HG03520 (cell line): ENCODE measurements around the gene NCOA5.
A peak's percentile ranks its signal among the peaks of the same experiment; 100 is the strongest.
"Not testable (repeated sequence)": the region's sequence is repeated elsewhere in the genome, so short reads cannot be mapped to it uniquely, and the experiment has no call there.

Experiments
- ATAC-seq: cut with Tn5 transposase; IDR thresholded peaks from one replicate; pipeline ENCODE4 v1.9.1; 2021; ENCODE audit warnings: mild to moderate bottlenecking, moderate library complexity; ENCODE audit not compliant: unreplicated experiment

Gene NCOA5

DNA sequence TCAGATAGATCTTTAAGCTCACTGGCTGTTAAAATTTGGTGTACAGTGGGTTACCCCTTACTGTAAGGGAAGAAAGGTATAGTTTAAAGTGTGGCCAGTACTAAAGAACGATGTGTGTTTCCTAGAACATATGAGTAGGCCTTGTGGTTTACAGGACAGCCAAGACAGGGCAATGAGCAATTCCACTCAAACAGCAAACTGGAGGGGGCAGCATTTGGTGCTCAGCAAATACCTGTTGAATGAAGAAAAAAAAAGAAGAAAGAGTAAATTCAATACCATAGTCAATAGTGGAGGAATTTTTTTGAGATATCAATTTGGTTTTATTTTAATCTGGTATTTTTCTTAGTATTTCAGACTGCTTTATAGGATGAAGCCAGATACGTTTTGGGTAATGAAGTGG lies 3.8 kb upstream of the NCOA5 start:
- ATAC-seq, result no peak

DNA sequence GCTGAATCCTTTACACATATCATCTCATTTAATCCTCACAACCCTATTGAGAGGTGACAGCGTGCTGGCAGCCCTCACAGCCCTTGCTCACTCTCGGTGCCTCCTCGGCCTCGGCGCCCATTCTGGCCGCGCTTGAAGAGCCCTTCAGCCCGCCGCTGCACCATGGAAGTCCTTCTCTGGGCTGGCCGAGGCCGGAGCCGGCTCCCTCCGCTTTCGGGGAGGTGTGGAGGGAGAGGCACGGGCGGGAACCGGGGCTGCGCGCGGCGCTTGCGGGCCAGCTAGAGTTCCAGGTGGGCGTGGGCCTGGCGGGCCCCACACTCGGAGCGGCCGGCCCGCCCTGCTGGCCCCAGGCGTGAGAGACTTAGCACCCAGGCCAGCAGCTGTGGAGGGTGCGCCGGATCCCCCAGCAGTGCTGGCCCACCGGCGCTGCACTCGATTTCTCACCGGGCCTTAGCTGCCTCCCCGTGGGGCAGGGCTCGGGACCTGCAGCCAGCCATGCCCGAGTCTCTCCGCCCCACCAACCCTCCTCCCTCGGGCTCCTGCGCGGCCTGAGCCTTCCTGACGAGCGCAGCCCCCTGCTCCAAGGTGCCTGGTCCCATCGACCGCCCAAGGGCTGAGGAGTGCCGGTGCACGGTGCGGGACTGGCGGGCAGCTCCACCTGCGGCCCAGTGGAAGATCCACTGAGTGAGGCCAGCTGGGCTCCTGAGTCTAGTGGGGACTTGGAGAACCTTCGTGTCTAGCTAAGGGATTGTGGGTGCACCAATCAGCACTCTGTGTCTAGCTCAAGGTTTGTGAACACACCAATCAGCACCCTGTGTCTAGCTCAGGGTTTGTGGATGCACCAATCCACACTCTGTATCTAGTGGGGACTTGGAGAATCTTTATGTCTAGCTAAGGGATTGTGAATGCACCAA lies 2.1 kb upstream of the NCOA5 start:
- not testable (repeated sequence) for ATAC-seq

DNA sequence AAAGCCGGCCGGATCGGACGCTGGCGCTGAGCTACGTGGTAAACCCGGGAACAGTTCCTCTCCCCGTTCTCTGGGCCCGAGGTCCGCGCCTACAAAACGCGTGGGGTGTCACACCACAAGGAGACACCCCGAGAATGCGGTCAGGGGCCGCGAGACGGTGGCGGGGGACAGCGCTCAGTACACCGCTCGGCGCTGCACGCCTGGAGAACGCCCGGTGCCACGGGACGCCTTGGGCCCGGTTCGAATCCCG lies 670 bp downstream of the NCOA5 start:
- ATAC-seq, result peak; percentile 17

DNA sequence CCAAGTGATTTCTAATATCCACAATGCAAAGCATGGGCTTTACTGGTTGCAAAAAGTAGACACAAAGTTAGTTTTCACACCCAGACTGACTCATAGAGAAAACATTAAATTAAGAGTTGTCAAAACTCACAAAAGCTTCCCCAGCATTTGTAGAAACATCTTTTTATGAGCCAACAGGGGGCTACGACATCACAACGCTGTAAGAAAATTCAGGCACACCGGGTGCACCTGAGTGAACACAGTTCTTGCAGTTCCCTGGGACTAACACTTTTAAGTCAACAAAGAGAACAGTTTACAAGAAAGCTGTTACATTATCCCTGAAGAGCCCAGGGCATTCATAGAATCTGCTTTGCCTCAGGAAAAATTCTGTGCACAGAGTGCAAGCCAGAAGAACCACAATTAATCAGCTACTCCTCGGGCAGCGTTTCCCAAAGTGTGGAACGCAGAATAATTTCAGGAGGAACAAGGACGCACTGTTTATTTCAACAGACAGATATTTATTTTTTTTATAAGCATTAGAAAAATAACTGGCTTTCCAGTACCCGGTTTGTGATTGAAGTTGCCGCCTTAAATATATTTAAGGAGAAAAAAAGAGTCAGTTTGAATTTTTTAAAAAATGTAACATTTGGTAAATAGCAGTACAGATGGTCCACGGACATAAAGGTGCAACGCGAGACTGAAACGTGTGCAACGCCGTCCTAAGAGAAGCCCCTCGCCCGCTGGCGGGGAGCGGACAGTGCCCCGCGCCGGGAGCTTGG lies 1.2 kb downstream of the NCOA5 start:
- ATAC-seq, result no peak

DNA sequence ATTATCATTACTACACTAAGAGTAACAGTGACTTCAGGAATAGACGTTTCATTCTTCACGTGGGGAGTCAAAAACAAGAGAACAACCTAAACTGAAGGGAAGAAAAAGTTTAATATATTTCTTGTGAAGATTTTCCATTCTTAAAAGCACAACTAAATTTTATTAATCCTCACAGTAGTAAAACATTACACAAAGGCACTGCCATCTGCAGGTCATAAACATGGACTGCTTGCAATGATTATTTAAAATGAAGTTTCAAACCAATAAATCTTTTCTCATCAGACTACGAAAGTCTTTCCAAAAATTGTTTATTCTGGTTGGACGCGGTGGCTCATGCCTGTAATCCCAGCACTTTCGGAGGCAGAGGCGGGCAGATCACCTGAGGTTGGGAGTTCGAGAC lies 2.6 kb downstream of the NCOA5 start:
- ATAC-seq, result no peak

DNA sequence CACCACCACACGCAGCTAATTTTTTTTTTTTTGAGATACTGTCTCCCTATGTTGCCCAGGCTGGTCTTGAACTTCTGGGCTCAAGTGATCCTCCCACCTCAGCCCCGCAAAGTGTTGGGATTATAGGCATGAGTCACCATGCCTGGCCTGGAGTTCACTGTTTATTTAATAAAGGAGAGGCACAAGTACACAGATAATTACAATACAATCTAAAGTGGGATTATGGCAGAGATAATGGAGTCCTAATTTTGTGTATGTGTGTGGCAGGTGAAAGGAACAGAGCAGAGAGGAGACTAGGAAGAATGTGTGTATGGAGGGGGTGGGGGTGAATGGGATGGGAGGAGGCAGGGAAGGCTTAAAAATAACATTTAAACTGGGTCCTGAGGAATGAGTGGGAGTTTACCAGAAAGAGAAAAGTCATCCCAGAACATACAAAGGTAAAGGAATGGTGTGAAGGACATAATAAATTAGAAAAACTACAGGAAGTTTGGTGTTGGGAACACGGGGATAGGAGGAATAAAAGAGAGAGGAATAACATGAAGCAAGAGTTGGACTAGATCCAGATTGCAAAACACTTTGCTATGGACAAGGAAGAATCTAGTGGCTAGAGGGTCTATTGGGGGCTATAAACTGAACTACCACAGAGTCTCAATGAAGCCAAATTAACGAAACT lies 4.4 kb downstream of the NCOA5 start:
- ATAC-seq, result no peak

DNA sequence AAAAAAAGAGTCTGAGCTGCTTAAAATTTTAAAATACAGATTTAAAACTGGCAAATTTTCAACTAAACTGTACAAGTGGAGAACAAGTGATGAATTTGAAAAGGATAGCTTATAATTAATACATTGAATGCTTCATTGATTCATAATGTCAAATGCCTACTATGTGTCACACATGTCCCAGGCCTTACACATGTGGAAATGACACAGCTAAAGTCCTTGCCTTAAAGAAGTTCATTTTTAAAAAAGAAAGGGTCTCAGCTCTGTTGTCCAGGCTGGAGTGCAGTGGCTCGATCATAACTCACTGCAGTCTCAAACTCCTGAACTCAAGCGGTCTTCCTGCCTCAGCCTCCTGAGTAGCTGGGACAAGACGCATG lies 5.0 kb downstream of the NCOA5 start:
- ATAC-seq, result no peak

DNA sequence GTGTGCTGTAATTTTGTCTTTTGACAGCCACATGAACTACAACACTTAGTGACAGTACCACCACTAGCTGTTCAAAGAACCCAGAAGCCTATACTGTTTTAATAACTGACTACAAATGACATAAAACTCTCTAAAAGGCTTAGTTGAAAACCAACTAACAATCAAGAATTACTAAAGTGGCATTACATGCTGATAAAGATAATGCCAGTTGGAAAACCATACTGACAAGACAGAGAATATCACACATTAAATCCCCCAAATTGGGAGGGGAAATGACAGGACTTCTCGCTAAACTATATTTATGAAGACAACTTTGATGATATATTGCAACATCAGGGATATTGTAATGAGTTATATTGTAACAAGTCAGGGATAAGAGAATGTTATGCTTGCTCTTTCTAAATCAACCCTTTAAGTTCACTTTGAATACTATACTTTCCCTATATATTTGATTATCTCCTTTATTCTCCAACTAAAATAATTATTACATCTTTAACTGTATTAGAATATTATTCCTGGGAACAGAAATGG lies 6.2 kb downstream of the NCOA5 start:
- no peak for ATAC-seq

DNA sequence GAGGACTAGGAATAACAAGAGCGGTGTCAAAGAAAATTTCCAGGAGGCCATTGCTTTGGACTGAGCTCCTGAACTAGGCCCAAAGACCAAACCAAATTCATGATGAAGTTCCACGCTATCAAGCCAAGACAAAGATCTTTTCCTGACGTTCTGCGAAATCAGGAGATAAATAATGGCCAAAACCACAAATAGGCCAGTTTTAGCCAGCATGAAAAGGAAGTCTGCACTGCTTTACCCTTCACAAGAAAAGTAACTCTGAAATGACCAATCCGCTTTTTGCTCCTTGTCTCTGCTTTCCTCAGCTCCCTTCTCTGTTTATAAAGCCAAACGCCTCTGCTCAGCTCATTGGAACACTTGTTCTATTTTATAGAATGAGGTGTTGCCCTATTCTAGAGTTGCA lies 6.7 kb downstream of the NCOA5 start:
- ATAC-seq, result no peak

DNA sequence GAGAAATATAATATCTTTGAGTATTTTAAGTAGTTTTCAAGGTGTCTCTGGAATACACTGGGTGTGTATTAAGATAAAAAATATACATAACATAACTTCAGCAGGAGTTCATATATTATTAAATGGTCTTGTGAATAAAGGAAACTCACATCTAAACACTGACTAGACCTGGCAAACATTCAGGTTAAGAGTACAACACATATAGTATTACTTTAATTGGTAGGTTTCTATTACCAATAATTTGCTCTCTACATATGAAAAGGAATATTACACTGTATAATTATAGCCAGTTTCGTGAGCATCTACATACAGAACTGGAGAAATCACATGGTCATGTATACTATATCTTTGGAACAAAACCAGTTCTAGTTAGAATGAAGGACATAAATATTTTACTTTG lies 8.7 kb downstream of the NCOA5 start:
- no peak for ATAC-seq

DNA sequence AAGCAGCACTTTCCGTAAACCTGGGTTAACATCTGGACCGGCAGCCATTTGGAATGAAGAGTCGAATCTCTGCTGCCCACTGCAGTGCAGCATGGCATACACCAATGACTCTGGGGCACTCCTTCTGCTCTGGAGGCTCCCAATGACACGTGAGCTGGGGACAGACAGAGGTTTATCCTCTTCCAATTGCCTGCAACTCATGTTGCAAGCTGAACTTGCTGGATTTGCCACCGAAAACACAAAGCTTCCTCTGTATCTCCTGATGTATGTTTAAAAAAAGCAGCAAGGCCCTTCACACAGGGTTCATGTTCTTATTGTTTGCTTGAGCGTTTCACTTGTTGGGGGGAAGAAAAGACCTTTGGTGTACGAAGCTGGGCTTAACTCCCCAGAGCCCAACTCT lies 10.8 kb downstream of the NCOA5 start:
- no peak for ATAC-seq

DNA sequence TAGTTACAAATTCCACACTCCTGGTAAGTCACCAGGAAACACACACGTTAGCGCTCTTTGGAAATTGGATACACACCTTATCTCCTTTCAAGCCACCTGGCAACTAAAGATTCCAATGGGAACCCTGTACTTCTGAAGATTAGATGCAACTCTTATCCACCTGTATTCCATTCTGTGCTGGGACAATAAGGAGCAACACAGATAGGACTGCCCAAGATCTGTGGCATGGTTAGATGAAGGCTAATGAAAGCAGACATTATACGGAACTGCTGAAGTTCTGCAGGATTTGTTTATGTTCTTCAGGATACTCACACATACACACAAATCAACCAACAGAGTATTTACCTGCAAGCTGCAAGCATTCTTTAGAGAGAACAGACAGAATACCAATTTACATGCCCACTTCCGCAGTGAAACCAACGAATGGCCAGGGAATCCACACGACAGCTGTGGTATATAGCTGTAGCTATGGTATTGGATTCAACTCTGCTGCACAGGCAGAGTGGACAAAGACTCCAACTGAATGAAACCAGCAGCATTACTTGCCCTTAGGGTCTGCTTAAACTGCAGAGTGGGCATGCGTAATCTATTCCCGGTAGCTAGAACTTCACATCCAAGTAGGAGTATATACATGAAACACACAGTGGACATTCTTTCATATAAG lies 12.0 kb downstream of the NCOA5 start:
- ATAC-seq, result no peak

DNA sequence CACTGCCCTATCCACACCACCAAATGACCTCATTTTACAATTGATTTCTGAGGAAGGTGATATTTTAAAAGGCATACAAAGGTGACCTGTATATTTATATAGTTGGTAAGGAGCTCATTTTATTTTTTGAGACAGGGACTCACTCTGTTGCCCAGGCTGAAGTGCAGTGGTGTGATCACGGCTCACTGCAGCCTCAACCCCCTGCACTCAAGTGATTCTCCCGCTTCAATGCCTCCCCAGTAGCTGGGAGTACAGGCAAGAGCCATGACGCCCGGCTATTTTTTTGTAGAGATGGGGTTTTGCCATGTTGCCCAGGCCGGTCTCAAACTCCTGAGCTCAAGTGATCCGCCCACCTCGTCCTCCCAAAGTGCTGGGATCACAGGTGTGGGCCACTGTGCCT lies 13.0 kb downstream of the NCOA5 start:
- ATAC-seq, result no peak

DNA sequence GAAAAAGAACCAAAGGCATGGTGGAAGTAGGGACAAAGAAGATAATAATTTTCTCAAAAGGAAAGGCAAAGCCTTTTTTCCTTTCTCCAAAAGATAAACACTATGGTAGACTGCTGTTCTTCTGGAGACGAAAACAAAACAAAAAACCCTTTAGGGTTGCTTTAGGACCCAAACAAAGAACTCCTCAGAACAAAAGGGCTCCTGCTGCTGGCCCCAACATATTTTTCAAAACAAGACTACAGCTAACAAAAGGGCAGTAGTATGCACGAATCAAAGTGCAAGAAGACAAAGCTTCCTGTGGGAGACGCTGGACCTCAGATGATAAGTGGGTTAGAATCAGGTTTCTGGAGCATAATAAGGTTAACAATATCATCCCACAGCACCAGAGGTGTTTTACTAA lies 15.8 kb downstream of the NCOA5 start:
- ATAC-seq, result no peak

DNA sequence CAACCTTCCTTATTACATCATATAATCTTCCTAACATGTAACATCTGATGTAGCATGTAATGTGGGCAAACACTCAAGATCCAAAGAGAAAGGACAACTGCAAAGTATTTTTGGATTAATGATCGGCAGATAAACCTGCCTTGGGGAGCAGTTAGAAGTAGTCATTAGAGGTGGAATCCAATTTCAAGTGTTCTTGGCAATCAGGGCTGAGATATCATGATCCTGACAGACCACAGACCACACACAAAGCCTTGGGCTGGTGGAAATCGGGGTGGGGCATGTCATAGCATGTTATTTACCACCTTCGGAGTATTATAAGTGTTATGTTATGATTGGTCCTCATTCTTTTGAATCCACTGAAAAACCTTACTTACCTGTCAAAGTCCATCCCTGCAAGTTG lies 16.3 kb downstream of the NCOA5 start:
- ATAC-seq, result no peak

DNA sequence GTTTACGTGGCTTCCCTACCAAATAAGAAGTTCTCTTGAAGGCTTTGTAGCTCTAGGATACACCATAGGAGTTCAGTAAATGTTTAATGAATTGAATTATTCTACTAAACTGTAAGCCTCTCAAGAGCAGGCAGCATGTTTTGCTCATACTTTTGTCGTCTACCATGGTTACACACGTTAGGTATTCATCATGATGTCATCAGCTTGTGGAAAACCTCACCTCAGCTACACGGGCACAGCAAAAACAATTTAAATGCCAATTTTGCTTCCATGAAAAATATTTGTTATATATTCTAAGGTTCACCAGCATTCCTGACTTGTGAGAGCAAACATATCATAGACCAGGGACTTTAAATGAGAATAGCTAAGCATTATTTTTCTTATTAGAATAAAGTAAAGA lies 16.7 kb downstream of the NCOA5 start:
- no peak for ATAC-seq

DNA sequence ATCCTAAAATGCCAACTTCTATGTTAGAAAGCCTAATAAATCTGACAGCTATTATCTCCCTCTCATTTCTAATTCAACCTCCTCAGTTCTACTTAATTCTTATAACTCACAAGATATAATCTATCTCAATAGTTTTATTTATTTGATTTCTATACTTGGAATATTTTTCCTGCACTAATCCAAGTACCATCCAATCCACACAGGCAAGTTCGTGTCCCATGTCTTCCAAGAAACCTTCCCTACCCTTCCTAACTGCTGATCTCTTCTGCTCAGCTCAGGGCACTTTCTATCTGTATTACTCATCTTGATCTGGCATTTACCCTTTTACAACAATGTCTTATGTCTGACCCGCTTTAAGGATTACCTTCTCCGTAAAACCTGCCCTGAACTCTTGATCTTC lies 18.2 kb downstream of the NCOA5 start:
- ATAC-seq, result no peak

DNA sequence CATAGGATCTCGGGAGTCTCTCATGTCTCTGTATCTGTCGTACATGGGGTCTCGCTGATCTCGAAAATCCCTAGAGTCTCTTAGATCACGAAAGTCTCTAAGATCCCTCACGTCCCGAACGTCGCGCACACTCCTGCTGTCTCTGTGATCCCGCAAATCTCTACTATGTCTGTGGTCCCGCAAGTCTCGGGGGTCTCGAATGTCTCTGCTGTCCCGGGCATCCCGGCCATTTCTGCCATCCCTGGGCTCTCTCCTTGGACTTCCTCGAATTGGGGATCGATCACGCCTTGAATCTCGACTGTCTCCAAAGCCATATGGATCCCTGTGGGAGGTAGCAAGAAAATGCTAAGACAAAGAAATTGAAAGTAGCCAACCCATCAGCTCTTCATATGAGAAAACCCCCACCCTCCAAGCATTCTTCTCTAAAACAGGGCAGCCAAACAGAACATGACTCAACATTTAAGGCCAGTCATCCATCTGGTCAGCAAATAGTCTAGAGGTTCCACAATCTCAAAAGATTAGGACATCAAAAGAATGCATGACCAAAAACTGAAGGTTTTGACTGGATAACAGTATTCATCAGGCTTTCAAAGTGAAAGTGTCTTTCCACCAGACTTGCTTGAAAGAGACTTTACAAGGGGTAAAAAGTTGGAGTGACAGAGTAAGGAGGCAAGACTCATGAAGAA lies 19.4 kb downstream of the NCOA5 start:
- ATAC-seq, result no peak

DNA sequence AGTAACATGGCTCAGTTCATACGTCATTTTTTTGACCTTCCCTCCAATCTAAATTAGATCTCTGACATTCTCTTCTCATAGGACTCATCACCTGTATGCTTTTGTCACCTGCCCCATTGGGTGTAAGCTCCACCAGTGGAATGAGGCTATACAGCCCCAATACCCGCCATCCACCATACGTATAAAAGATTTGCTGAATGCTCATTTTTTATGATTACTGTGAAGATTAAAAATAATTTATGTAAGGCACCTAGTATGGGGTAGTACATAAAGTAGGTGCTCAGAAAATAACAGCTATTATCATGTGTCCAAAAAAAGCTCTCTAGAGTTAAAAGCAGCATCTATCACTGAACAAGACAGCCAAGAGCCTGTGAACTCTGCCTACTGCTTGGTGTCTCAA lies 24.1 kb downstream of the NCOA5 start:
- no peak for ATAC-seq

DNA sequence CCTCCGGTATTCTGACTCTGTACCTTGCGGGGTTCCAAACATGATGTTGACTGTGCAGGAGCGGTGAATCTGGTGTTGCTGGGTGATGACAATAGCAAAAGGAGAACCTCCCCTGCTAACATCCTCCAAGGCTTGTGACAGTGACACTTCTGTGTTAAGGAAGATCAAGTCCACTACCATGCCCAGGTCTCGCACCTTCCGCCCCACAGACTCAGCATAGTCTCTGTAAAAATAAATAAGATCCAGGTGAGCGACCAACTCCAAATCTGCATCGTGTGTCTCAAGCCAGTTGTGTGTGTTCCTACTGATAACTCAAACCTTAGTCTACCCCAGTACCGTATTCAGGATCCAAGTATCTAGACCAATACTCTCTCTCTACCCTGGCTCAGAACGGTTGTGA lies 24.8 kb downstream of the NCOA5 start:
- no peak for ATAC-seq

DNA sequence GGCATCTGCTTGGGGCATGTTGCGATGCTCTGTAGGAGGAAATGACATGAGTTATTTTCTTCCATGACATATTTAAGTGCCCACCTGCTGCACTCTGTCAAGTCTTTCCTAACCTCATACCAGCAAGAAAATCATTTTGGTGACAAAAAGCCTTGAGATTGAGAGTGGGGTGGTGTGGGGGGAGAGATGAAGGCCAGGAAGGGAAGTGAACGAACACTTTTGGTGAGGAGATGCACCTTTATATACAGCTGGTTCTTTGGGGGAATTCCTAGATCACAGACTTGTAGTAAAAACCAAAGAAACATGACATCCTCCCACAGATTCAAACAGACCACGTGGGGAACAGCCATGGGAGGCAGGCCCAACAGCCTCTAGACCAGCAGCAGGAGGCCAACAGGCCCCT lies 26.1 kb downstream of the NCOA5 start:
- ATAC-seq, result no peak
